NCI-H82 treated with DMSO at 0.1 percent for 48 hours (cell line): ENCODE data around the gene UGT2B7.

Experiments
- DNase-seq: peaks from one replicate; lab custom pipeline; 2025; ENCODE audit not compliant: unreplicated experiment; lab: John Stamatoyannopoulos, UW

UGT2B7 gene

DNA sequence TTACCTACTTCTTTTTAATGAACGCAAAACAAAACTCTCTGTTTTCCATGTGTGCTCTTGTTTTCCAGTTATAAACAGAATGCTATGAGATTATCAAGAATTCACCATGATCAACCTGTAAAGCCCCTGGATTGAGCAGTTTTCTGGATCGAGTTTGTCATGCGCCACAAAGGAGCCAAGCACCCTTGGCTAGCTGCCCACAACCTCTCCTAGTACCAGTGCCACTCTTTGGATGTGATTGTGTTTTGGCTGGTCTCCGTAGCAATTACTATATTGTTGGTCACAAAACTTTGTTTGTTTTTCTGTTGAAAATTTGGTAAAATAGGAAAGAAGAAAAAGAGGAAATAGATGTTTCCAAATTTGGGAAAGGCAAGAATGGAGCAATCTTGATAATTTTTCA lies 51.1 kb downstream of the UGT2B7 start:
- no peak for DNase-seq

GRCh38 chr4:69154021-69154420 lies 57.7 kb downstream of the UGT2B7 start:
- no peak for DNase-seq

DNA sequence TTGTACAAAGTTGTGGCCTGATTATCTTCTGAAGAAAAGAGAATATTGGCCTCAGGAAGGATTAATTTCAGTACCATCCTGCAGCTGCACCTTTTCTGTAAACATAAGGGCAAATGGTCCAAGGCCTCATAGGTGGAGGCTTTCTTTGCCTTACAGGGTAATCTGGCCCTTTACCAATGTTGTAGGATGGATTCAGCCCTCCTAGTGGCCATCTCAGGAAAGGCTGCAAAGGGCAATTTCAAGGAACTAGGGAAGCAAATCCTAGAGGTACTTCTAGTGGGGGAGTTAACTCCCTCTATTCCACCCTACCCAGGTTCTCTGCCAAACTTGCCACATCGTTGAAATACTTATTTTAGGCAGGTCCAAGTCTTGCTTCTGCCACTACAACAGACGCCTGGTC lies 60.6 kb downstream of the UGT2B7 start:
- no peak for DNase-seq
